ENCODE results near the gene ZNF334.

Gene ZNF334

GRCh38 chr20:46512943-46513844, at the start of gene ZNF334:
ZNF334 (minus strand) TSS chr20:46513559; CDS start chr20:46512102, 1,457 bp downstream.
- peak; percentile 75 for DNase-seq

DNA sequence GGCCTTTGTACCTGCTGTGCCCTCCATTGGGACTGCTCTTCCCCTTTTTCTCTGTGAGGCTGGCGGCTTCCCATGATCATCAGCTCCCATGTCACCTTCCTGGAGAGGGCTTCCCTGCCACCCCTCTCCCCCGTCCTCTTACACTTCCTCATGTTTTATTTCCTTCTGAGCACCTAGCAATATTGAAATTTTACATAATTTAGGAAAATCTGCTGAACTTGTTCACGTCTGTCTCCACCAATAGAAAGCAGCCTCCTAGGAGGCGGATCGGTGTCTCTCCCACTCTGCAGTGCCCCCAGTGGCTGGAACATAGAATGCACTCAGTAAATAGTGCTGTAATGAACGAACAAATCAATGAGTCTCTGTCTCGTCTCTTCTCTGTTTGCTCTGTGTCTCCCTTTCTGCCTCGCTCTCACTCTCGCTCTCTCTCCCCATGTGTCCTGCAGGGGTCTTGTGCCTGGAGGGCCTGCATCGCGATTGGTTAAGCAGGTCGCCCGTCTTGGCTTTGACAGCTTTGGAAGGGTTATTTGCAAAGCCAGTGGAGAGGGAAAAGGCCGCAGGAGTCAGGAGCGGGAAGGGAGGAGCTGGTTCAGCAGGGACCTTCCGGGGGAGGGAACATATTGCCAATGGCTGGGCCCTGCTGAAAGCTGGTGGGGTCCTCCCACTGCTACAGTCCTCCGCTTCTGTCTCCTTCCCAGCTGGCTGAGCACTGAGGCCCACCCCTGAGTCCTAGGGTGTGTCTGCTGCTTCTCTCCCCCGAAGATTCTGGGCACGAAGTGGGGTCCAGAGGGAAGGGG, 49.2 kb upstream of the ZNF334 start:
- peak; percentile 85 for DNase-seq

DNA sequence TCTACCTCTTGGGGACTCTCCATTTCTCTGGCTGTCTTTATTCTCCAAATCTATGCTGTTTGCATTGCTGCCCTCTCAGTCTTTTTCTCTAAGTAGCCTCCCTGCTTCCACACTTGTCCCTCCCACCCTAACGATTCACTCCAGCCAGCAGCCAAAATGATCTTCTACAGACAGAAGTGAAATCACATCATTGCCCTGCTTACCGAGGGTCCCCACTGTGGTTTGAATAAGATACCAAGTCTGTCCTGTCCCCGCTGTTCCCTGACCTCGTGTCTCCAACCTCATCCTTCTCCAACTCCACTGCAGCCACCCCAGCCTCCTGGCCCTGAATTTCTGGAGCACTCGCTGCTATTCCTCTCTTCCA, 48.6 kb upstream of the ZNF334 start:
- no peak for DNase-seq

GRCh38 chr20:46559685-46560440, 46.5 kb upstream of the ZNF334 start:
- no peak for DNase-seq

GRCh38 chr20:46559001-46559400, 45.6 kb upstream of the ZNF334 start:
- no peak for DNase-seq

DNA sequence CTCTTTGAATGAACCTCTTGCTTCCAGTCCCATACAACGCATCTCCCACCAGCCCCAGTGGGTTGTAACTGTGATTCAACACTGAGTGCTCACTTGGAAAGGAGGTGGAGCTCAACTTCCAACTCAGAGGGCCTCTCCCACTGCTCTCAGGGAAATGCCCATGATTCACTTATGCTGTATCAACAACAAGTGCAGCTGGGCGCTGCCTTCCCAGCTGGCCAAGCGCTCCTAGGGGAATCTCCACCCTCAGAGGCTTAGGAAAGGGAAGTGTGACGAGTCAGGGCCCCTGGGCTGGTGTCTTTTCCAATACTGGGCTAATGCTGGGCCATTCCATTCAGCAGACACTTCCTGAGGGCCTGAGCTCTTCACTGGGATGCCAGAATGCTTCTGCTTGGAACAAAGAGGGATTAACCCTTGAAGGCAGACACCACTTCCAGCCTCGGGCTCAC, 45.2 kb upstream of the ZNF334 start:
- no peak for DNase-seq

DNA sequence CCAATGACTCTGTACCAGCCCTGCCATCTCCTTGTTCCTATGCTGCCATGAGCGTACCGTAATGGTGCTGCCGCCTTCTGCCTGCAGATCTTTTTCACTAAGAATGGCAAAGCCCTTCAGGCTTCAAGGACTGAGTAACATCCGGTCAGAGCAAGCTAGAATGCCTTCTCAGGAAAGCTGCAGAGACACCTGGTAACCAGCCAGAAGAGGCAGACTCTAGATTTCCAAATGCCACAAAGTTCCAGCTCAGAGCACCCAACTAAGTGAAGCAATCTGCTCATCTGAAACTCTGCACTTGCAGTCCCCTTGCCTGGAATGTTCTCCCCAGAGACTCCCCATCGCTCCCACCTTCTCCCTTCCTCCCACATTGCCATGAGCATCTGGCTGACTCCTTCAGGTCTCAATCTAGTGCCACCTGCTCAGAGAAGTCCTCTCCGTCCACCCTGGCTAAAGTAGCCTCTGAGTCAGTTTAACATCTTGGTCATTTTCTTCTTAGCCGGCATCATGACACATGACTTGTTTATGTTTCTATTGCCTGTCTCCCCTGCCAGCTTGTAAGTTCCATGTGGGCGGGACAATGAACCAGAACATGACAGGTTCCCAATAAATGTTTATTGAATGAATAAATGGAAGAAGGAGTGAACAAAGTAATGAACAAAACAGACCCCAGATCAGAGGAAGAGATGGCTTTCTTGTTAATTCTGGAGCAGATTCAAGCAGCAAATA, 44.0 kb upstream of the ZNF334 start:
- DNase-seq: no peak

DNA sequence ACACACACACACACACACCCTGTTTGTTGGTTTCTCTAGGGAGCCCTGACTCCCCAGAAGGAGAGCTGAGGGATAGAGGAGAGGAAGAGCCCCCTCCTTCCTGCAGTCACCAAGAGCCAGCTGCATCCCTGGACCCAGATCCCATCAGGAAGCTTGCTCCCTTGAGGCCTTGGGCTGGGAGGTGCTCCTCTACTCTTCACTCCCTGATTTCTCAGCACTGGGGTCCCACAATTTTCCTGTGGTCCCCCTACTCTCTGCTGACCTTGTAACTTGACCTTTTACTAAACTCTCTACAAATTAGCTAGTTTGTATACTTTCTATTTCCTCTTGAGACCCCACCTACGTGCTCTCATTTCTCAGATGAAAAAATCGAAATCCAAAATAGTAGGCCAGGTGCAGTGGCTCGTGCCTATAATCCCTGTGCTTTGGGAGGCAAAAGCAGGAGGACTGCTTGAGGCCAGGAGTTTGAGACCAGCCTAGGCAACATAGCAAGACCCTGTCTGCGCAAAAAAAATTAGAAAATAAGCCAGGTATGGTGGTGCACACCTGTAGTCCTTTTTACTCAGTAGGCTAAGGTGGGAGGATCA, 42.1 kb upstream of the ZNF334 start:
- DNase-seq: no peak

GRCh38 chr20:46554828-46555227, 41.5 kb upstream of the ZNF334 start:
- DNase-seq: no peak

DNA sequence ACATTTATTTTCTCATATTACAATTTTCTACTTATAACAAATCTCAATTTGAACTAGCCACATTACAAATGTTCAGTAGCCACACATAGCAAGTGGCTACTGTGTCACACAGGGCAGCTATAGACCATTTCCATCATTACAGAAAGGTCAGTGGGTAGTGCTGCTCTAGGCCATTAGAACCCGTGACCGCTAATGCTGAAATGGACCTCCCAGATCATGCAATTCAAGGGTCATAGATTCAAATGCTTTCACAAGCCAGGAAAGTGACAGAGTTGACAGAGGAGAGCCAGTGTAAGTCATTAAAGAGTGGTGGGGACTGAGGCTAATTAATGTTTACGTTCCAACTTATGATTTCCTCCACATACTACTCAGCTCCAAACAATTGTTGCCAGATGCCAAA, 40.6 kb upstream of the ZNF334 start:
- DNase-seq: no peak

- DNase-seq: peak; percentile 70
Measured at GRCh38 chr20:46552460-46553420, 39.4 kb upstream of the ZNF334 start.

- no peak for DNase-seq
Measured at GRCh38 chr20:46551522-46552381, 38.4 kb upstream of the ZNF334 start.

DNA sequence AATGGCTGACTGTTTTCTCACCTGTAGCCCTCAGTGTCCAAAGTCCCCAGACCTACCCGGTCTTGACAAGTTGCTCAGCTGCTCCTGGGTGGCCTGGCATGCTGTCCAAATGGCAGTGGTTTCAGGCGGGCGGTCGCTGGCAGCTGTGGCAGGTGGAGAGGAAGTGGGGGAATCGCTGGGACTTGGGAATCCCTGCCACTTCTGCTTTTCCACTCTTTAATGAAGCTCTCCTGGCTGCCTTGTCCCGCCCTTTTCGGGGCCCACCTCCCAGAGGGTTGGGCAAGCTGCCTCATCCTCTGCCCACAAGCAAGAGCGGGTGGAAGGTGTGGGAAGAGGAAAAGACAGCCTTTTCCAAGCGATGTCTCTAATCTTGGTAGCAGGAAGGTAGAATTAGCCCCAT, 37.1 kb upstream of the ZNF334 start, which contains the start of gene OCSTAMP:
OCSTAMP (minus strand) TSS at position 194 of the 400 bp plus-strand sequence; CDS start at position 100, 94 bp downstream.
- DNase-seq: no peak

DNA sequence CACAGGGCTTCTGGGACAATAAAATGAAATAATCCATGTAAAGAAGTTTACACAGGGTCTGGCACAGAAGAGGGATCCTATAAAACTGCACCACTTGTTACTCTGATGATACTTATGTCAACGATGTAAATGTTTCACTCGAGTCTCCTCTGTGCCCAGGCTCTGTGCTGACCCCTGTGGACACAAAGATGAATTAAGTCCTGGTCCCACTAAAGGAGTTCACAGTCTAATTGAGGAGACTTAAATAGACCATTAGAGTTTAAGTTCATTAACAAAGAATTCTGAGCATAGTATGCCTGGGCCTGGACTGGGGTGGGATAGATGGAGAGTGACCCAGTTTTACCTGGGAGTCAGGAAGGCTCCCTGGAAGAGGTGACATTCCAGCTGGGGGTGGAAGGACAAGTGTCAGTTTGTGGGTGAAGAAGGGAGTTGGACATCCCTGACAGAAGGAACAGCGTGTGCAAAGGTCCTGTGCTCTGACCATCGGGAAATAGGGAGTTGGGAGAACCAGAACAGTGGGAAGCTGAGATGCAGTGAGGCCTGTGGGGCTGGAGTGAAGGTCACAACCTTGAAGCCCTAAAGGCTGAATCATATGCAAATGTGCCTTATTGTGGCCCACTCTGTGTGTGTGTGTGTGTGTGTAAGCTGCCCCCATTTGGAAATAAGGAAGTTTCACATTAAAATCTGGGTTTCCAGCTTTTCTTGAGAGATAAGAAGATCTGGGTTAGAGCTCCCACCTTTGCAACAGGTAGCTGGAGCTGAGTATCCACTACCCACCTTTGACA, 36.0 kb upstream of the ZNF334 start:
- DNase-seq: no peak

GRCh38 chr20:46548688-46549087, 35.3 kb upstream of the ZNF334 start:
- DNase-seq: no peak

DNA sequence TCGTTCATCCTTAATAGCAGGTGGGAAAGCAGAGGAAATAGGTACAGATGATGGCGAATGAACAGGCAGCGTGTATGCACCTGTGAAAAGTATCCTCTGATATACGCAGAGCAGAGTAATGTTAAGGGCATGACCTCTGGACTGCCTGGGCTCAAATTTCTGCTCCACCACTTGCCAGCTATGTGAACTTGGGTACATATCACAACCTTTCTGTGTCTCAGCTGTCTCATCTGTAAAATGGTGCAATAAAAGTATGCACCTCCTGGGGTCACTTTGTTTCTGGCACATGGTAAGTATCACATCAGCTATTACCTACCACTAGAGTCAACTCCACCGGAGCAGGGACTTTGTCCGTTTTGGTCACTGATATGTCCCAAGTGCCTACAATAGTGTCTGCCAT, 34.6 kb upstream of the ZNF334 start:
- DNase-seq: no peak

DNA sequence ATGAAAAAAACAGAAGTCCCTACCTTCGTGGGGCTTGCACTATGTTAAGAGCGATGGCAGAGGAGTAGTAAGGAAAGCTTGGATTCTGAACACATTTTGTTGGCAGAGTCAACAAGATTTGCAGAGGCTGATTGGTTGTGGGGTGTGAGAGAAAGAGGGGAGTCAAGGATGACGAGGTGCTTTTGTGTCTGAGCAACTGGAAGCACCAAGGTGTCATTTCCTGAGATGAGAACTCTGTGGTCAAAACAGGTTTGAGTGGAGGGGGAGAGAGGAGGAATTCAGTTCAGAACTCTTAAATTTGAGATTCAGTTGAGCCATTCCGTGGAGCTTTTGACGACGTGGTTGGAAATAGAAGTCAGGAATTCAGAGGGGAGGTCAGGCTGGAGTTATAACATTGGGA, 33.6 kb upstream of the ZNF334 start:
- no peak for DNase-seq

GRCh38 chr20:46546298-46546697, 32.9 kb upstream of the ZNF334 start:
- DNase-seq: no peak

DNA sequence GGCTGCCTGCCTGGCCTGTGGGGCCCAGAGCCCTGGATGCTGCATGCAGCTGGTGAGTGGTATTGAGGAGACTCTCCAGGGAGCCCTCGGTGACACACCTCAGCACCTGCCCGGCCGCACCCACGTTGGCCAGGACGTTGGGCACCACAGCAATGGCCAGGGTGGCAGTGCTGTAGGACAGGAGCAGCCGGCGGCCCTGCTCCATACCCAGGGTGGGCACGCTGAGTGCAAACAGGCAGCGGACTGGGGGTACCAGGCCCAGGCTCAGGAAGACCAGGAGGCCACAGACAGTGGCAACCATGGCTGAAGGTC, 32.4 kb upstream of the ZNF334 start:
- DNase-seq: no peak
